ENCODE measurements around the gene CGB1. TPM values are rescaled to one million over a fixed set of nuclear protein-coding genes. Genes with fewer than 3 reads are reported as not detected.

Gene CGB1
- total RNA-seq, 3 donors from 2014 or later = not detected

- intact Hi-C loops (cut with DNase I, micrococcal nuclease) = no loop called here
Observed at GRCh38 chr19:48987323-48987722, 49.4 kb downstream of the CGB1 start.

DNA sequence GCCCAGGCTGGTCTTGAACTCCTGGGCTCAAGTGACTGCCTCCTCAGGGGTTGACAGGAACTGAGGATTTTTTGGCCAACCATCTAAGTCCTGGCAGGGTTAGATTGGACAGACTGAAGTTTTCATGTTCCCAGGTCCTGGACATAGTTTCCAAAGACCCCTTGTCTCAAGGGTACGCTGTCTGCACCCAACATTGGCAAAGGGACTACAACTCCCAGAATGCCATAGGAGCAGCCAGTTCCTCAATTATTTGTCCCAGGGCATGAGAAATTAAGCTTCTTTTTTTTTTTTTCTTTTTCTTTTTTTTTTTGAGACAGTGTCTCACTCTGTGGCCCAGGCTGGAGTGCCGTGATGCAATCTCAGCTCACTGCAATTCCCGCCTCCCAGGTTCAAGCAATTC lies 50.5 kb downstream of the CGB1 start:
- intact Hi-C loops (cut with DNase I, micrococcal nuclease) = no loop called here
- DNase-seq (no peak), ATAC-seq (no peak)
- Histone ChIP-seq H3K4me3 (no peak overlapping the region), H3K9me3 (no peaks in the 10 kb centered on the region), H3K36me3 (ENCODE audit: low read depth) (no peaks in the 10 kb centered on the region), H3K4me1 (ENCODE audit: low read depth) (peaks cover 2% of the 10 kb centered on the region)
- TF ChIP-seq, protein P1, sequence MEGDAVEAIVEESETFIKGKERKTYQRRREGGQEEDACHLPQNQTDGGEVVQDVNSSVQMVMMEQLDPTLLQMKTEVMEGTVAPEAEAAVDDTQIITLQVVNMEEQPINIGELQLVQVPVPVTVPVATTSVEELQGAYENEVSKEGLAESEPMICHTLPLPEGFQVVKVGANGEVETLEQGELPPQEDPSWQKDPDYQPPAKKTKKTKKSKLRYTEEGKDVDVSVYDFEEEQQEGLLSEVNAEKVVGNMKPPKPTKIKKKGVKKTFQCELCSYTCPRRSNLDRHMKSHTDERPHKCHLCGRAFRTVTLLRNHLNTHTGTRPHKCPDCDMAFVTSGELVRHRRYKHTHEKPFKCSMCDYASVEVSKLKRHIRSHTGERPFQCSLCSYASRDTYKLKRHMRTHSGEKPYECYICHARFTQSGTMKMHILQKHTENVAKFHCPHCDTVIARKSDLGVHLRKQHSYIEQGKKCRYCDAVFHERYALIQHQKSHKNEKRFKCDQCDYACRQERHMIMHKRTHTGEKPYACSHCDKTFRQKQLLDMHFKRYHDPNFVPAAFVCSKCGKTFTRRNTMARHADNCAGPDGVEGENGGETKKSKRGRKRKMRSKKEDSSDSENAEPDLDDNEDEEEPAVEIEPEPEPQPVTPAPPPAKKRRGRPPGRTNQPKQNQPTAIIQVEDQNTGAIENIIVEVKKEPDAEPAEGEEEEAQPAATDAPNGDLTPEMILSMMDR (IDR thresholded peaks at IDR 0.05) = no peak

More at GRCh38 chr19:48987323-48987722, 49.4 kb downstream of the CGB1 start:
- H3K9me3 ChIP-seq = no peaks in the 10 kb centered on the region
- TF ChIP-seq, protein P1 (IDR thresholded peaks at IDR 0.05) = no peak
- no peak overlapping the region for H3K4me3 ChIP-seq
- DNase-seq (no peak), ATAC-seq (no peak)
- peaks cover 12% of the 10 kb centered on the region for H3K4me1 ChIP-seq (ENCODE audit: low read depth)
- no peaks in the 10 kb centered on the region for H3K36me3 ChIP-seq (ENCODE audit: low read depth)

DNA sequence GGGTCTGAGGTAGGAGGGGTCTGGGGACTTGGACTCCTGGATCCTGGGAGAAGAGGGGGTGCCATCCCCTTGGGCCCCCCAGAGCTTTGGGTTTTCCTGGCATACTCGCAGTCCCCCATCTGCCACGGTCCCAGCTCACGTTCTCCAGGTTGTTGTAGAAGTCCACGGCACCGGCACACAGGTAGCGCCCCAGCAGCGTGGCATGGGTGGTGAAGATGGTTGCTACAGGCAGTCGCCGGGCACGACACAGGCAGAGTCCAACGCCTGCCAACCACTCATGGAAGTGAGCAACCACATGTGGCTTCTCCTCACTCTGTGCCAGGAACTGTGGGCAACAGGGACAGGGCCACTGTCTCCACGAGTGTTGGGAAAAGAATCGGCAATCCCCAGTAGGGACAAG lies 51.0 kb downstream of the CGB1 start:
- Histone ChIP-seq H3K36me3 (ENCODE audit: low read depth) (no peaks in the 10 kb centered on the region), H3K4me3 (no peak overlapping the region), H3K4me1 (ENCODE audit: low read depth) (no peaks in the 10 kb centered on the region), H3K9me3 (no peaks in the 10 kb centered on the region)
- intact Hi-C loops (cut with DNase I, micrococcal nuclease) = no loop called here
- ATAC-seq (no peak), DNase-seq (no peak)
- TF ChIP-seq, protein P1 (IDR thresholded peaks at IDR 0.05) = no peak

Small RNA genes within 50 kb of the gene (microRNA-seq; reads per million reads assigned to microRNA genes)
- gene MIR6798 = not detected

Other genes starting within 250 kb of the CGB1 start
- 10 to 100 TPM; 46.6 to 82.6 (median 57.4) TPM for gene BCAT2, start 225.9 kb downstream of the CGB1 start, total RNA-seq
- gene HSD17B14, start 200.4 kb downstream of the CGB1 start, total RNA-seq = 10 to 100 TPM in 1 of 3 donors, 1 to 10 TPM in 2; 2.4 to 10.1 (median 2.4) TPM
- gene PLEKHA4, start 168.3 kb downstream of the CGB1 start, total RNA-seq = 10 to 100 TPM in 2 of 3 donors, 1 to 10 TPM in 1; 4.6 to 30.2 (median 21.5) TPM
- 10 to 100 TPM; 31.8 to 47.7 (median 44.6) TPM for gene PPP1R15A, start 164.5 kb downstream of the CGB1 start, total RNA-seq
- under 1 TPM in 1 of 3 donors, not detected in 2; 0.32 TPM for gene TULP2, start 138.2 kb downstream of the CGB1 start, total RNA-seq
- gene NUCB1, start 136.6 kb downstream of the CGB1 start, total RNA-seq = 100 to 1,000 TPM; 171 to 219 (median 205) TPM
- gene DHDH, start 103.2 kb downstream of the CGB1 start, total RNA-seq = under 1 TPM in 1 of 3 donors, not detected in 2; 0.52 TPM
- gene BAX, start 82.0 kb downstream of the CGB1 start, total RNA-seq = 100 to 1,000 TPM in 2 of 3 donors, 10 to 100 TPM in 1; 90.2 to 128 (median 125) TPM
- gene FTL, start 71.6 kb downstream of the CGB1 start, total RNA-seq = 1,000 to 10,000 TPM; 1,659 to 1,792 (median 1,691) TPM
- gene GYS1, start 43.6 kb downstream of the CGB1 start, total RNA-seq = 10 to 100 TPM; 40.1 to 49.3 (median 40.2) TPM
- 10 to 100 TPM; 47.4 to 68.8 (median 57.3) TPM for gene RUVBL2, start 43.0 kb downstream of the CGB1 start, total RNA-seq
- under 1 TPM in 1 of 3 donors, not detected in 2; 0.65 TPM for gene LHB, start 19.8 kb downstream of the CGB1 start, total RNA-seq
- not detected for gene CGB3, start 12.6 kb downstream of the CGB1 start, total RNA-seq
- not detected for gene CGB2, start 5.0 kb downstream of the CGB1 start, total RNA-seq
- not detected for gene CGB5, start 7.0 kb upstream of the CGB1 start, total RNA-seq
- gene CGB8, start 12.2 kb upstream of the CGB1 start, total RNA-seq = not detected
- gene CGB7, start 20.9 kb upstream of the CGB1 start, total RNA-seq = not detected
- gene NTF4, start 27.9 kb upstream of the CGB1 start, total RNA-seq = not detected
- not detected for gene KCNA7, start 35.8 kb upstream of the CGB1 start, total RNA-seq
- 100 to 1,000 TPM; 136 to 257 (median 200) TPM for gene SNRNP70, start 48.6 kb upstream of the CGB1 start, total RNA-seq
- gene LIN7B, start 77.5 kb upstream of the CGB1 start, total RNA-seq = 10 to 100 TPM in 2 of 3 donors, 1 to 10 TPM in 1; 7.2 to 20.4 (median 11.7) TPM
- gene C19orf73, start 82.2 kb upstream of the CGB1 start, total RNA-seq = 1 to 10 TPM; 1.8 to 3.2 (median 2.1) TPM
- 10 to 100 TPM; 15.1 to 21.4 (median 19.6) TPM for gene PPFIA3, start 82.6 kb upstream of the CGB1 start, total RNA-seq
- 1 to 10 TPM in 2 of 3 donors, under 1 TPM in 1; 0.73 to 1.9 (median 1.2) TPM for gene HRC, start 118.5 kb upstream of the CGB1 start, total RNA-seq
- gene TRPM4, start 120.9 kb upstream of the CGB1 start, total RNA-seq = 100 to 1,000 TPM; 182 to 398 (median 274) TPM

All from mucosa of descending colon (tissue), 3 donors.